Midbrain (tissue), 1 donor: Measurements from ENCODE around the gene FOXO3B.
"Not testable (repeated sequence)": the region's sequence is repeated elsewhere in the genome, so short reads cannot be mapped to it uniquely, and the experiment has no call there.

ENCODE experiments used
- DNase-seq: peaks from one replicate; lab custom pipeline; 2025; lab: John Stamatoyannopoulos, UW

Gene FOXO3B

DNA sequence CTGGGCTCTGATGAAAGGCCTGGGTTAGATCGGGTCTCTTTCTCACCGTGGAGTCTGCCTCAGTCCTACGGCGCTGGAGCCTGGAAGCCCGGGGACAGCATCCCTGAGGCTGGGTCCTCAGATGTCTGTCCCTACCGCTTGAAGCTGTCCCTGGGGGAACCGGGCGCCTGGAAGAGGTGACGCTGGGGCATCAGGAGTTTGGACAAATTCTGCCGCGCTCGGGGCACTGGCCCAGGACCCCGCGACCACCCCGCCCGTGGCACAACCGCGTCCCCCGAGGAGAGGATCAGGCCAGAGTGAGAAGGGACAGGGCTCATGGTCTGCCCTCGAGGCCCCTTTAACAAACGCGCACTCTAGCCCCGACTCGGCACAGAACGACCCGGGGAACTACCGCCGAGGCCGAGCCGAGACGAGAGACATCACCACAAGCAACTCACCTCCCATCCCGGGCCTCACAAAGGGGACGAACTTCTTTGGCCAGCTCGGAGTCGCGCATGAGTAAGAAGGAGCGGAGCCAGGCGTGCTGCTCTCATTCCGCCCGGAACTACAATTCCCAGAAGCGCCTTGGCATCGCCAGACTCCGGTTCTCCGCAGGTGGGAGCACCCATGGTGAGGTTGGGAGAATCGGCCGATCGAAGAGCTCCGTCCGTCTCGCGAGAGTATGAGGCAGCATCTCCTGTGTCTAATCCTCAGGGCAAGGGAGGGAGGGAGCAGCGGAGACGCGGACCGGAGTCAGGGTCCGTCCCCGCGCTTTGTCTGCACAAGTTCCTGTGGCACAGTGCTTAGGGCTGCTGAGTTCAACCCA, at the start of gene FOXO3B:
TSS of gene FOXO3B (minus strand) at position 548 of the 805 bp plus-strand sequence. CDS start 663 bp downstream, outside the sequence.
- DNase-seq = peak; percentile 79

DNA sequence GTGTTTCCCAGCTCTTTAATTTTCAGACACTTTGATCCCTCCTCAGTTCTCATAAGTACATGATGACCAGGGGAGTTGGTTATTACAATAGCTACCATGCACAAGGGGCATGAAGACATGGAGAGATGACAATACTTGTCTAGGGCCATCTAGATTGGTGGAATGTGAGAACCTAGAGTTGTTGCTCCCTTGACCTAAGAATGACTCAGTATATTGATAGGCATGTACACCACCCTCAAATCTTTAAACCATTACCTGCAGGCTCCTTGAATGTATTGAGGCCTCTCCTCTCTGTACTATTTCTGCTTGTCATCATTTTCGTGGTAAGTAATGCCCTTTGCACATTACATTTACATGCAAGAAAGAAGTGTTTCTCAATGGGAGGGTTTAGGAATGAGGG, 41.4 kb upstream of the FOXO3B start:
- DNase-seq = not testable (repeated sequence)

DNA sequence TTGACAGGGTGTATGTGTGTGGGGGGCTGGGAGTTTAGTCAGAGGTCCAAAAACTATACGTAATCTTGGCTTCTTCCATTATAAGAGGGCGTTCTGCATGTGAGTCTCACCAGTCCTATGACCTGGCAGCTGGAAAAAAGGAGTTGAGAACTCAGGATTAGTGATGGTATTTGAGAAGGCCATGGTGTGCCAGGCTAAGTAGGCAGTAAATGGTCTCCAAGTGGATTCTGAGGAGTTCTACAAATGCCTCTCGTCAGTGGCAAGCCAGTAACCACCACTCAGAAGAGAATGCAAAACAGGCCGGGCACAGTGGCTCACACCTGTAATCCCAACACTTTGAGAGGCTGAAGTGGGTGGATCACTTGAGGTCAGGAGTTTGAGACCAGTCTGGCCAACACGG, 40.5 kb upstream of the FOXO3B start:
- not testable (repeated sequence) for DNase-seq

DNA sequence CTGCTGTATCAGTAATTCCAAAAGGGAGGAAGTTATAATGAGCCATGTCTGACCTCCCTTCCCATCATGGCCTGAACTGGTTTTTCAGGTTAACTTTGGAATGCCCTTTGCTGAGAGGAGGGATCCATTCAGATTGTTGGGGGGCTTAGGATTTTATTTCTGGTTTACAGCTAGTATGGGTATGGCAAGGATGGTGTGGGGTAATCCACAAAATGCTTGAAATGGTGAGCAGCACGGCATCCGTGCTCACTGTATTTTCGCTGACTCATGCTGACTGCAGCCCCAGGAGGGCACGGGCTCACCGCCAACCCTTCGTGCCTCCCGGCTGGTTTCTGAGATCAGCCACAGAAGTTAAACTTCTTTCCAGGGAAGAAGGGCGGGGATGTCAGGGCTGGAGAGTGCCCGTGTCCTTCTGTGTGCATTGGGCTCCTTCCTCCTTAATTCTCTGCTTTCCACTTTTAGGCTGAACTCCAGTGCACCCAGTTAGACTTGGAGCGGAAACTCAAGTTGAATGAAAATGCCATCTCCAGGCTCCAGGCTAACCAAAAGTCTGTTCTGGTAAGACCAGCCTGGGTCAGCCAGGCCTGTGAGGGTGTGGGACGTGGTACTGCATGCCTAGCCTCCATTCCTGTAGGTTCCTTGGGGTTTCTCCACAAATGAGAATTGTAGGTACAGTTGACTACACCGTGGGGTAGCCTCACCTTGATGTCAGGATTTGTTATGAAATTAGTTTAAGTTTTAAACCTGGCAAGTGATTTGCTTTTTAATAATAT, 39.8 kb upstream of the FOXO3B start:
- not testable (repeated sequence) for DNase-seq

DNA sequence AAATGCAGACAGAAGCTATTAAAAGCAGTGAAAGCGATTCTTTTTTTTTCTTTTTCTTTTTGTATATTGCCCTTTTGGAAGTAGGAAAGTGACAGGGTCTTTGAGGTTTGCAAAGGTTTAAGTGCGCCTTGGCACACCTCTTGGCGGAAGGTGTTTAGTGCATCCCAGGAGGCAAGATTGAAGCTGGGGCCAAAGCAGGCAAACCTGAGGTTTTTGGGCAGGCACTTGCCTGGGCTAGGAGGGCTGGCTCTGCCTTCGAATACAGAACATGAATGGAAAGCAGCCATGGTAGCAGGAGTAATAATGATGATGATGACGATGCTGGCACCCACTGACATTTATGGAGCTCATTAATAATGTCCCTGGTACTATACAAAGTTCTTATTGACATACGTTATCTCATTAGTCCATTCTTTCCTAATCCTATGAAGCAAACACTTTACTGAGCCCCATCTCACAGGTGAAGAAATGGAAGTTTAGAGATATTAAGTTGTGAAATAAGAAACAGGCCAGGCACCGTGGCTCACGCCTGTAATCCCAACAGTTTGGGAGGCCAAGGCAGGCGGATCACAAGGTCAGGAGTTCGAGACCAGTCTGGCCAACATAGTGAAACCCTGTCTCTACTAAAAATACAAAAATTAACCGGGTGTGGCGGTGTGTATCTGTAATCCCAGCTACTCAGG, 37.5 kb upstream of the FOXO3B start:
- not testable (repeated sequence) for DNase-seq

DNA sequence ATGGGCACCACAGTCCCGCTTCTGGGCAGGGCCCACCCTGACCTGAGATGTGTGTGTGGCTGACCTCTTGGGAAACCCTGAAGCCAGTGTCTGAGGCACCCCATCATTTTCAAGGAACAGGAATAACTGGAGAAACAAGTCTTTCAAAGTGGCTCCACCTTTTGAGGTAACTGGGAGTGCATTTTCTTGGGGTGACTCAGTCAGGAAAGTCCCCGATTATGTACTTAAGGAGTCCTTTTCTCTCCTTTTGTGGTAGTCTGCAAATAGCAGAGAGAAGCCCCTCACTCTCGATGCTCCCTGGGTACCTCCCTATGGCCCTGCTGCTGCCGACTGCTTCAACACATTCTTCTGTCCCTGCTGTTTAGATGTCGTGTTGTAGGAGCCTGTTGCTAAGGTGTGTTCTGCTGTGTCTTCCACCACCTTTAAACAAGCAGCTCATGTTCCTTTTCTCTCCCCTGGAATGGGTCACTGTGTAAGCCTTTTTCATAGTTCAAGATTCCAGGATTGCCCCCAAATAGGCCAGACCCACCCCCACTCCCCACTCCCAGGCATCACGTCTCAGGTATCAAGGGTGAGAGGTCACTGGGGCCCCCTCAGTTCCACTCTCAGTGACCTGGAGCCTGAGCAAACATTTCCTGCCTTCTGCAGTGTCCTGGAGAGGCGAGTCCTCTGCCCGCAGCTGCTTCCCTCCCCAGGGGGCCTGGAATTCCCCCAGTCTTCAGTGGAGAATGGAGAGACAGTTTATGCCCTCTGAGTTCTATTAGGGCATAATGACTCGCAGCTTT, 36.7 kb upstream of the FOXO3B start:
- DNase-seq = not testable (repeated sequence)

DNA sequence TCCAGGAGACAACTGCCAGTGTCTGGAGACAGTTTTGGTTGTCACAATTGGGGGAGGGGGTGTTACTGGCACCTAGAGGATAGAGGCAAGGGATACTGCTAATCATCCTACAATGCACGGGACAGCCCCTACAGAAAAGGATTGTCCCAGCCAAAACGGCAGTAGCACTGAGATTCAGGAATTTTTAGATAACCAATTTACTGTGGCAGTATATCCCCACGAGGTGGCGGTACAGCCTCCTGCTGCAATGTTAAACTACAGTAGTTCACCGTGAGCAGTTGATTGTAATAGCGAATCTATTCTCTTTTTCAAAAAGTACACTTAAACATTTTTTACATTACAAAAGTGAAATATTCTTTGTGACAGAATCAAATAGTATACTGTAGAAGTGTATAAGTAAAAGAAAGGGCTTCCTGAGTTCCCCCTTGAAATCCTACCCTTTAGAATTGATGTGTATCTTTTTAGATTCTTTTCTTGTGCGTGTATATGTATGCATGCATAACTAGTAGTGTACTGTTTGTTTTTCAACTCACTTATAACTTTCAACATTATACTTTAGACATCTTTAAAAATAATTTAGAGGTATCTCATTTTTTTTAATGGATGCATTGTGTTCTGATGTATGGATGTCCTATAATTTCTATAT, 30.4 kb upstream of the FOXO3B start:
- peak; percentile 50 for DNase-seq

DNA sequence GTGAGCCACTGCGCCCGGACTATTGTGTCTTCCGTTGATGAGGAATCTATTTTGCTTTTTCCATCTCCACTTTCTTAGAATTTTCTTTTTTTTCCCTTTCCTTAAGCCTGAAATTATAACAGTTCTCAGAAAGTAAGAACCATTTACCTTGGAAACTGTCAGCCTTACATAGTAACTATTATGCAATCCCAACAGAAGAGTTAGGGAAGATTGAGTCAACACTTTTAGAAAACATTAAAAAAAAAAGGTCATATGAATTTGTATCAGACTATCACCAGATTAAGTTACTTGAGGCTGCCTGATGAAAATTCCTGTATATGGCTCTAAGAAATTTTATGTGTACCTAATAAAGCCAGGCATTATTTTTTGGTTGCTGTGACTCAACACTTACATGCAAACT, 26.1 kb upstream of the FOXO3B start:
- DNase-seq = not testable (repeated sequence)

- not testable (repeated sequence) for DNase-seq
Measured at GRCh38 chr17:18705955-18706354, 23.8 kb upstream of the FOXO3B start.

GRCh38 chr17:18698473-18699103, 16.5 kb upstream of the FOXO3B start:
- DNase-seq = not testable (repeated sequence)

- not testable (repeated sequence) for DNase-seq
Measured at GRCh38 chr17:18695143-18695542, 13.0 kb upstream of the FOXO3B start.

DNA sequence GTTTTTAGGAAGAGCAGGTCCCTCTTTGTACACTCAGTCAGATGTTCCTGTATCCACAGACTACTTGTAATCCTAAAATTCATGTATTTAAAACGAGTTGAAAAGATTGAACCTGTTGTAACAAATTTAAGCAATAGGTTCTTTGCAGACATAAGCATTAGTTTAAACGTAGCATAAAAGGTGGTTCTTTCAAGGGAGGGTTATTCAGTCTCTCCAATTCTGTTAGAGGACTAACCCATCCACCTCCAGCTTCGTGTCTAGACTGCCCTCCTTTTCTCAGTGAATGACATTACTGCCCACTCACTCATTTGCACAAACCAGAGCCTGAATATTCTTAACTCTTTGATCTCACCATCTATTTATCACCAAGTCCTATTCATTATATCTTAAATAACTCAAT, 554 bp upstream of the FOXO3B start:
- DNase-seq = not testable (repeated sequence)

DNA sequence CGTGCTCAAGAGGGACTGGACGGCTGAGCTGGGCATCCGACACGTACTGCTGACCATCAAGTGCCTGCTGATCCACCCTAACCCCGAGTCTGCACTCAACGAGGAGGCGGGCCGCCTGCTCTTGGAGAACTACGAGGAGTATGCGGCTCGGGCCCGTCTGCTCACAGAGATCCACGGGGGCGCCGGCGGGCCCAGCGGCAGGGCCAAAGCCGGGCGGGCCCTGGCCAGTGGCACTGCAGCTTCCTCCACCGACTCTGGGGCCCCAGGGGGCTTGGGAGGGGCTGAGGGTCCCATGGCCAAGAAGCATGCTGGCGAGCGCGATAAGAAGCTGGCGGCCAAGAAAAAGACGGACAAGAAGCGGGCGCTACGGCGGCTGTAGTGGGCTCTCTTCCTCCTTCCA, 4.7 kb downstream of the FOXO3B start:
- not testable (repeated sequence) for DNase-seq

GRCh38 chr17:18676928-18677327, 5.2 kb downstream of the FOXO3B start:
- not testable (repeated sequence) for DNase-seq

DNA sequence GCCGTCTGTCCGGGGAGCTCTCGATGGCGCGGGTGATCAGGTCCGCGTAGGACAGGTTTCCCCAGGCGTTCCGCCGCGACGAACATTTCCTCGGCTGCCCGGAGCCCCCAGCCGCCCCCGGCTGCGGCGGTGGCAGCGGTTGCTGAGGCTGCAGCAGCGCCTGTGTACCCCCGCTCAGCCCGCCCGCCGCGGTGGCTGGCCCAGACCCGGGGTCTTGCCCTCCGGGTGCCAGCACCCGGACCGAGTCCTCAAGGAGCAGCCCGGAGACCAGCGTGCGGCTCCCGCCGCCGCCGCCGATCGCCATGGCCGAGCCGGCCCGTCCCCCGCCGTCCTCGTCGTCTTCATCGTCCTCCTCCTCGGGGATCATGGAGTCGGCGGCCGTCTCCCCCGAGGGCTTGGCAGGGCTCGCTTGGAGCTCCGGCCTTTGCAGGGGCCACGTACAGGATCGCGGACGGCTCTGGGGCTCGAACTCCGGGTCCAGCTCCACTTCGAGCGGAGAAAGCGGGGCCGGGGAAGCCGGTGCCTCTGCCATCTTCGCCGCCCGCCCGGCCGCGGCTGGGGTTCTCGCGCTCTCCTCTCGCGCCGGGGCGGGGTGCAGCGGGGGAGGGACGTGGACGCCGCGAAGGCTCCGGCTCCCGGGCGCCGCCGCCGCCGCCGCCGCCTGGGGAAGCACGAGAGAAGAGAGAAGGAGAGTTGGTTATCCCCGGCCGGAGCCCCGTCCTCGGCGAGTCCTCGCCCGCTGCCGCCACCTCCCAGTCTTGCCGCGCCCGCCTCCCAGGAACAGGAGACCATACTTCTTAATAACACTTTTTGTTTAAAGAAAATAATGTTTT, 9.5 kb downstream of the FOXO3B start:
- not testable (repeated sequence) for DNase-seq

DNA sequence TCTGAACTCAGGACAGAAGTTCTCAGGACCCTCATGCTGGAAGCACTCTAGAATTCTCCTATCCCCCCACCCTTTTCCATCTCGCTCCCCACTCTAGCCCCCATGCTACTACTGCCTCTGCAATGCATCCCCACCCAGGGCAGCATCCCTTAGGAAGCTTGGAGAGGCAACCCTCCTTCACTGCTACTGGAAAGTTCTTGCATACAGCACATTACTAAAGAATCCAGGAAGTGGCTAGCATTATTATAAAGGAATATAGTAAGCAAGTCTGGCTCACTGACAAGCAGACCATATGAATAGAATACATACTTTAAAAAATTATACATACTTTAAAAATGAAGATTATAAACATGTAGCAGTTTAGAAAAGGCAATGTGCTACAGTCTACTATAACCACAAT, 13.5 kb downstream of the FOXO3B start:
- not testable (repeated sequence) for DNase-seq

DNA sequence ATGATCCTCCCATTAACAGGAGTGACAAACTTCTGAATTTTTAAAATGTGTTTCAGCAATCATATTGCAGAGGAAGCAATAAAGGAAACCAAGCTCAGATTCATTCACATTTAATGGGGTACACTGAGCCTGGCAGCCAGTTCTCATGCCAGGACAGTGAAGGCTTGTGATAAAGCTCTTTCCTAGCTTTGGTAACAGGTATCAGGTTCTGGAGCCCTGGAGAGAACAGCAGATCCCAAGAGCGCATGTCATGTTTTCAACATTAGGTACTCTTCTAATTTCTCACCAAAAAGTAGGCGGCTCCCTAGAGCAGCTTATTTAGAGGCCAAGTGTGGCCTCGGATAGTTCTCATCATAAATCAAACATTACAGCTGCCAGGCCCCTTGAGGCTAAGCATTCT, 14.6 kb downstream of the FOXO3B start:
- not testable (repeated sequence) for DNase-seq

- not testable (repeated sequence) for DNase-seq
Measured at GRCh38 chr17:18666326-18666725, 15.8 kb downstream of the FOXO3B start.

- DNase-seq = not testable (repeated sequence)
Measured at GRCh38 chr17:18661924-18662624, 20.0 kb downstream of the FOXO3B start.
